SJSA1 (cell line): ENCODE data around the gene NDUFV3. TPM values are rescaled to one million over a fixed set of nuclear protein-coding genes. Genes with fewer than 3 reads are reported as not detected.
"Not testable (repeated sequence)": the region's sequence is repeated elsewhere in the genome, so short reads cannot be mapped to it uniquely, and the experiment has no call there.

Source experiments
- DNase-seq, 2 experiments: peaks; one replicate each; pipeline ENCODE4 v3.0.0-alpha.2; 2015 to 2020; ENCODE audit warnings: low spot score in 2 of 2, low read depth in 1 of 2
- H3K27ac ChIP-seq: fragments of 250-450 bp; sonication (Bioruptor Pico); 2 replicates; pipeline ENCODE4 v1.5.1; 2020; ENCODE audit warnings: mild to moderate bottlenecking, moderate library complexity
- H3K27me3 ChIP-seq: fragments of 250-450 bp; sonication (Bioruptor Pico); replicated peaks from 2 replicates; pipeline ENCODE4 v1.5.1; 2020; ENCODE audit warnings: mild to moderate bottlenecking, moderate library complexity
- H3K36me3 ChIP-seq: fragments of 250-450 bp; sonication (Bioruptor Pico); 2 replicates; pipeline ENCODE4 v1.5.1; 2020; ENCODE audit warnings: mild to moderate bottlenecking
- H3K4me1 ChIP-seq: fragments of 250-450 bp; sonication (Bioruptor Pico); replicated peaks from 2 replicates; pipeline ENCODE4 v1.6.1; 2021; ENCODE audit warnings: mild to moderate bottlenecking
- H3K4me3 ChIP-seq: fragments of 250-450 bp; sonication (Bioruptor Pico); 2 replicates; pipeline ENCODE4 v1.5.1; 2020; ENCODE audit warnings: mild to moderate bottlenecking
- H3K9me3 ChIP-seq: fragments of 250-450 bp; sonication (Bioruptor Pico); replicated peaks from 2 replicates; pipeline ENCODE4 v1.5.1; 2020; ENCODE audit warnings: mild to moderate bottlenecking
- total RNA-seq: library from RNA; depleted of rRNA; stranded (reverse); fragments of >200 nt; shearing (Covaris generic); gene quantifications from 2 replicates; pipeline ENCODE4 v1.2.3, GENCODE V29; 2014; rRNA removed

The NDUFV3 gene
- total RNA-seq, 1 experiment from 2014 or later: 54.9 TPM

DNA sequence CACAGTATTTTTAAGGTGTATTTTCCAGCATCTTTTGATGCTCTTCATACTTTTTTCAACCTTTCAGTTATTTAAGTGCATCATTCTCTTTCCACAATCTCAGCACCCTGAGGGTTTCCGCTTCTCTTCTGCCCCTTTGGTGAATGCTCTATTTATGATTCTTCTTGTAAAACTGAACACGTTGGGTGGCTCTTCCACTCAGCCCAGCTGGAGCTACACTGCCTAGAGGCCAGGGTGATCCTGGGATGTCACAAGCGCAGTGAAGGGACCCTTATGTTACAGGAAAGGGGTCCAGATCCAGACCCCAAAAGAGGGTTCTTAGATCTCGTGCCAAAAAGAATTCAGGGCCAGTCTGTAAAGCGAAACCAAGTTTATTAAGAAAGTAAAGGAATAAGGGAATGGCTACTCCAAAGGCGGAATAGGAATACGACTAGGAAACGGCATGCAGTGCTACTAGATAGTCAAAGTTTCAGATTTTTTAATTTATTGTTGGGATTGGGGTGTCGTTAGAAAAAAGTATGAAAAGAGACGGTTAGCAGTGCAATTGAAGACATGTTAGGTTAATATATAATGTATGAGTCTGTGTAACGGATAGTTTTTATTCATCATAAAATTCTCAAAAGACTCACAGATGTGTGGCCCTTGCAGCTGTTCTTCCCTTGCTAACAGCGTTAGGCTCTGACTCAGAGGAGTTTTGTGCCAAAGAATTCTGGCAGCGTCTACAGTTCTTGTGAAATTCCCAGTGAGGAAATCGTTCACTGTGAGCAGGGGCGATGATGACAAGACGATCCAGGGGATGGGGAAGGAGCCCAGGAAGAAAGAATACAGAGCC, 46.7 kb downstream of the NDUFV3 start:
- Histone ChIP-seq H3K9me3 (no peaks in the 10 kb centered on the region), H3K4me1 (no peaks in the 10 kb centered on the region; the same call in 1 of the 2 replicates), H3K27ac (no peak overlapping the region), H3K27me3 (no peaks in the 10 kb centered on the region), H3K4me3 (no peak overlapping the region), H3K36me3 (no peaks in the 10 kb centered on the region)
- peak; percentile 49 to 54 for DNase-seq

DNA sequence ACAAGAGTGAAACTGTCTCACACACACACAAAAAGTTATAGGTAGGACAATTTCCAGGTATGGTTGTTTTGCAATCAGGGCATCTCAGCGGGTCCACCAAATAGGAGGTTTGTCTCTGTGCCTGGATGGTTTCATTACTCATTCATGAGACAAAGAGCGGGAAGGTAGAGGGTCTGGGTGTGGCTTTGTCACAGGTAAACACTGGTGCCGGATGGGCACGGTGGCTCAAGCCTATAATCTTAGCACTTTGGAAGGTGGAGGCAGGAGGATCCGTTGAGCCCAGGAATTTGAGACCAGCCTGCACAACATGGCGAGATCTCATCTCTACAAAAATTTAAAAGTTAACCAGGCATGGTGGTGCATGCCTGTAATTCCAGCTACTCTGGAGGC, 48.6 kb downstream of the NDUFV3 start:
- DNase-seq: no peak
- Histone ChIP-seq H3K36me3 (no peaks in the 10 kb centered on the region), H3K27ac (no peak overlapping the region), H3K27me3 (no peaks in the 10 kb centered on the region), H3K9me3 (no peaks in the 10 kb centered on the region), H3K4me1 (no peaks in the 10 kb centered on the region; the same call in 1 of the 2 replicates), H3K4me3 (no peak overlapping the region)

DNA sequence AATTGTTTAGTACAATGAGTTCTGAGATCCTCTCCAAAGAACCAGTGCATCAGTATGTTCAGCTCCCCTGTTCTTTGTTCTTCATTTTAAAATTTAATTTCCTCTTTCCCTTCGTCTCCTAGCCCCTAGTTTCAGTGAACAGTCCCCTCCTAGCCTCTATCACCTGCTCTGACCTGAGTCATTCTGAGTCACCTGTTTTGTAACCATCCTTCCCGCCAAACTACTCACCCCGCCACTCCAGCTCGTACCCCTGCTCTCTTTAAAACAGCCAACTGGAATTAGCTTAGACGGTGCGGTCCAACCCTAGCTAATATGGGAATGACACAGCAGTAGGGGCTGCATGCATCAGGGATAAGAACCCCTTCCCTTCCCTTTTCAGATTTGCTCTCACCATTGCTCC, 49.1 kb downstream of the NDUFV3 start:
- Histone ChIP-seq H3K9me3 (no peaks in the 10 kb centered on the region), H3K4me3 (no peak overlapping the region), H3K27me3 (no peaks in the 10 kb centered on the region), H3K36me3 (no peaks in the 10 kb centered on the region), H3K27ac (no peak overlapping the region), H3K4me1 (no peaks in the 10 kb centered on the region; the same call in 1 of the 2 replicates)
- DNase-seq: no peak

DNA sequence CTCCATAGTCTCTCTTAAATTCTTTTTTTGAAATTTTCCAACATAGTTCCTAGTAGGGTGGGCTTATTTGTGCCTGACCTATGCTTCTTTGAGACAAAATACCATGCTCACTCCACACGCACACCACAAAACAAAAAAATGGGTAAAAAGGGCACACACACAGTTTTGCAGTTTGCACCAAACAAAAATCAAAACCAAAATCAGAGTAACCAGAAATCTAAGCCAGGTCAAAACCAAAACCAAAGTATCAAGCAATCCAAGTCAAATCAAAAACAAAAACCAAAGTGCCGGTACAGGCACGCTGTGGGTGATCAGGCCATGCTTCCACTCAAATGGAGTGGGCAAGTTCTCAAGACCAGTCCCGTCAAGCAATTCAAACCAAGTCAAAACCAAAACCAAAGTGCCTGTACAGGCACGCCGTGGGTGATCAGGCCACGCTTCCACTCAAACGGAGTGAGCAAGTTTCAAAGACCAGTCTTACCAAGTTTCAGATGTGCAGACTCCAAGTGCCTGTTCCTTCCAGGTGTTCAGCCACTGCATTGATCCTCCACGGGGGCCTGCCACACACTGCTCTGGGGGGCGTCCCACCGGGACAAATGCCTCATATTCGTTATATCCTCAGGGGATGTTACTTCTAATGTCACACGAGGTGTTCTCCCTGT, 56.1 kb downstream of the NDUFV3 start:
- H3K27ac ChIP-seq, H3K4me3 ChIP-seq, H3K4me1 ChIP-seq, H3K27me3 ChIP-seq, H3K9me3 ChIP-seq, H3K36me3 ChIP-seq, DNase-seq: not testable (repeated sequence)

DNA sequence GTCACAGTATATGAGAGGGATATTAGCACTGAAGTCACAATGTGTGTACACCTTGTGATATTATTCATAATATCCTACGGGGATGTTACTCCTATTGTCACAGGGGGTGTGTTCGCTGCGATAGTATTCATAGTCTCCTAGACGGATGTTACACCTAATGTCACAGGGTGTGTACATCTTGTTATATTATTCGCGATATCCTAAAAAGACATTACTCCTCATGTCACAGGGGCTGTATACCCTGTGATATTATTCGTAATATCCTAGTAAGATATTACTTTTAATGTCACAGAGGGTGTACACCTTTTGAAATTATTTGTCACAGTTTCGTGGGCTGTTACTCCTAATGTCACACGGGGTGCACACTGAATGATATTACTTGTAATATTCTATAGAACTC, 58.1 kb downstream of the NDUFV3 start:
- not testable (repeated sequence) for H3K9me3 ChIP-seq, H3K27ac ChIP-seq, H3K27me3 ChIP-seq, H3K4me3 ChIP-seq, H3K4me1 ChIP-seq, H3K36me3 ChIP-seq, DNase-seq

DNA sequence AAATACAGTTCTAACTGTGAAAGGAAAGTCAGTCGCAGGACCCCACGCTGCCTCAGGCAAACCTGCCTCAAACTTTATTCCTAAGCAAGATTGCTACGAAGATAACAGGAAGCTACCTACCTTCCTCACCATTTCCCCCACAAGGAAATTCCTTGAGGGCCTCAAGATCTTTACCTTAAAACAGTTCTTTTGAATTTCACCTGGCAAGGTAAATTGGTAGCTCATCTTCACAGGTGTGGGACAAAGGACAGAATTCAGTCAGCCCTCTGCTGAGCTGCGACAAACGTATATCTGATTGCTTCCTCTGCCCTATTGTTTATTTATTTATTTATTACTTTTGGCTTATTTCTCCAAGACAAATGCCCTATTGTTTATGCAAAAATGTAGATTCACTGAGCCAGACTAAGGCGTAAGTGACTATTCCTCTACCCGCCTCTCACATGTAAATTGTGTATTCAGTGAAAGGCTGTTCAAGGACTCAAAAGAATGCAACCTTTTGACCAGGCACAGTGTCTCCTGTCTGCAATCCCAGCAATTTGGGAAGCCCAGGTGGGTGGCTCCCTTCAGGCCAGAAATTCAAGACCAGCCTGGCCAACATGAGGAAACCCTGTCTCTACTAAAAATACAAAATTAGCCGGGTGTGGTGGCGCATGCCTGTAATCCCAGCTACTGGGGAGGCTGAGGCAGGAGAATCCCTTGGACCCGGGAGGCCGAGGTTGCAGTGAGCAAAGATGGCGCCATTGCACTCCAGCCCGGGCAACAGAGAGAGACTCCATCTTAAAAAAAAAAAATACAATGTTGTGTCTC, 63.9 kb downstream of the NDUFV3 start:
- Histone ChIP-seq H3K36me3 (no peaks in the 10 kb centered on the region), H3K27me3 (no peaks in the 10 kb centered on the region), H3K4me1 (no peaks in the 10 kb centered on the region), H3K27ac (no peak overlapping the region), H3K9me3 (no peaks in the 10 kb centered on the region), H3K4me3 (no peak overlapping the region)
- no peak for DNase-seq

DNA sequence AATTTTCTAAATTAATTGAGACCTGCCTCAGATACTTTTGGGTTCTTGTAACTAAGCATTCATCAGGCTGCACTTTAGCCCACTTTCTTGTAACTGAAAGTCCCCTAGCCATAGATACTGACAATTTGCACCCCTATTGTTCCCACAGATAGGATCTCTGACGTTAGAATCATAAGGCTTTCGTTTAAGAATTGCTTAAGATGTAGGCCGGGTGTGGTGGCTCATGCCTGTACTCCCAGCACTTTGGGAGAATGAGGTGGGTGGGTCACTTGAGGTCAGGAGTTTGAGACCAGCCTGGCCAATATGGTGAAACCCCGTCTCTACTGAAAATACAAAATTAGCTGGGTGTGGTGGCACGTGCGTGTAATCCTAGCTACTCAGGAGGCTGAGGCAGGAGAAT, 65.0 kb downstream of the NDUFV3 start:
- H3K4me1 ChIP-seq, DNase-seq, H3K27me3 ChIP-seq, H3K9me3 ChIP-seq, H3K27ac ChIP-seq, H3K4me3 ChIP-seq, H3K36me3 ChIP-seq: not testable (repeated sequence)

DNA sequence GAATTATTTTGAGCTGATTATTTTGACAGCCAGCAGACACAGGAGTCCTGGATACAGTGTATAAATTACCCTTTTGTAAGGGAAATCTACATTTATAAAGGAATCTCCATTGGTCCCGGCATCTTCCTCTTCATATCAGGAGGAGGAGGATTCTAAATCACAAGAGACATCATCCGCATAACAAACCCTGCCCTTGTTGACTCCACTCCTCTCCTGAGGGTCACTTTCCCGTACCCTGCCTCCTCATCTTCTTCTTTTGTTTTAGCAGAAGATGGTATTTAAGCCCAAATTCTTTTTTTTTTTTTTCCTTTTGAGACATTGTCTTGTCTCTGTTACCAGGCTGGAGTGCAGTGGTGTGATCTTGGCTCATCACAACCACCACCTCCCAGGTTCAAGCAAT, 66.6 kb downstream of the NDUFV3 start:
- no peaks in the 10 kb centered on the region for H3K36me3 ChIP-seq
- H3K27me3 ChIP-seq: no peaks in the 10 kb centered on the region
- H3K27ac ChIP-seq: no peak overlapping the region
- H3K4me1 ChIP-seq: no peaks in the 10 kb centered on the region
- no peak for DNase-seq
- H3K4me3 ChIP-seq: no peak overlapping the region
- no peaks in the 10 kb centered on the region for H3K9me3 ChIP-seq

DNA sequence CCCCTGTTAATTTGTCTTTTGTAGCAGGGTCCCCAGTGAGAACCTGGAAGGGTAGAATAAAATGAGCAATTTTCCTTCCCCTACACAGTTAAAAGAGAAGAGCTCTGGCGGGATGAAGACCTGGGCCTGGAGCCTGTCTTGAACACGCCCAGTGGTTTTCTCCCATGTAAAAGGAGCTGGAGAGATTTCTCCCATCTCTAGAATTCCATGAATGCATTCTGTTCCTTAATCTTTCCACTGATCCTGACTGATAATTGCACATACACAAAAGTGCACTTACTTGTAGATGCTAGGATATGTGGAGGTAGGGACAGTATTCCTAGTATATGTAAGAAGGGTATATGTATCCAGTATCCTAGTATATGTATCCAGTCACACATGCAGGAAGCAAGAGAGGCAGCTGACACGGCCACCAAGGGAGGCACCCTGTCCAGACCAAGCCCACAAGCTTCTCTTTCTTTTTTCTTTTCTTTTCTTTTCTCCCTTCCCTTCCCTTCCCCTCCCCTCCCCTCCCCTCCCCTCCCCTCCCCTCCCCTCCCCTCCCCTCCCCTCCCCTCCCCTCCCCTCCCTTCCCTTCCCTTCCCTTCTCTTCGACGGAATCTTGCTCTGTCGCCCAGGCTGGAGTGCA, 69.4 kb downstream of the NDUFV3 start:
- DNase-seq: no peak
- Histone ChIP-seq H3K27ac (no peak overlapping the region), H3K4me1 (no peaks in the 10 kb centered on the region), H3K36me3 (no peaks in the 10 kb centered on the region), H3K9me3 (no peaks in the 10 kb centered on the region), H3K27me3 (no peaks in the 10 kb centered on the region), H3K4me3 (no peak overlapping the region)

Other genes starting within 250 kb of the NDUFV3 start
- 6.5 and 10.3 TPM in 2 replicates for gene PDE9A, start 239.7 kb upstream of the NDUFV3 start, total RNA-seq
- gene WDR4, start 13.8 kb upstream of the NDUFV3 start, total RNA-seq: 14.4 and 21.3 TPM in 2 replicates
- gene ERVH48-1, start 32.3 kb downstream of the NDUFV3 start, total RNA-seq: not detected in 2 replicates
- gene PKNOX1, start 81.3 kb downstream of the NDUFV3 start, total RNA-seq: 8.8 and 37.7 TPM in 2 replicates
- gene CBS, start 182.5 kb downstream of the NDUFV3 start, total RNA-seq: 17.9 and 34.2 TPM in 2 replicates
- gene U2AF1, start 214.3 kb downstream of the NDUFV3 start, total RNA-seq: 43.3 and 43.9 TPM in 2 replicates